HepG2 (cell line): Measurements from ENCODE around the gene PGM5. TPM values are rescaled to one million over a fixed set of nuclear protein-coding genes. Genes with fewer than 3 reads are reported as not detected.

Experiments
- ATAC-seq: fragments of 200-7000 bp; cut with Tn5 transposase; 3 replicates; pipeline ENCODE4 v1.9.1; 2020; ENCODE audit warnings: mild to moderate bottlenecking, moderate library complexity
- BruUV-seq: library from RNA; stranded (reverse); fragments of 400-500 nt; replicated peaks from 2 replicates; lab custom pipeline; 2021; lab: Mats Ljungman, UMichigan
- CTCF ChIA-PET: fragments of 300-600 bp; formaldehyde crosslinking; extraction: SDS; loops from one replicate; lab custom pipeline; 2021; ENCODE audit warnings: low total read pairs, inconsistent platforms, low intra/inter-chr PET ratio; lab: Yijun Ruan, JAX
- POLR2A ChIA-PET: fragments of 350-600 bp; sonication (Branson Sonifier 250); formaldehyde crosslinking; loops from one replicate; lab custom pipeline; 2020; ENCODE audit warnings: antibody characterized with exemption, inconsistent platforms; lab: Yijun Ruan, JAX
- DNase-seq: peaks from one replicate; pipeline ENCODE4 v3.0.0-alpha.2; 2015; ENCODE audit warnings: low spot score
- FAIRE-seq: peaks from 3 replicates; lab custom pipeline; 2011; peaks lifted over from hg19 to GRCh38; lab: Jason Lieb, UNC
- H2AFZ ChIP-seq: one replicate; pipeline ENCODE4 v1.6.1; 2011; ENCODE audit warnings: low read length, inconsistent platforms
- H3K27ac ChIP-seq: fragments of 300-600 bp; 3 replicates; pipeline ENCODE4 v1.8.0; 2011; ENCODE audit warnings: mixed run types, mild to moderate bottlenecking, mixed read lengths, low read length, inconsistent platforms; ENCODE audit not compliant: insufficient read depth; ENCODE audit errors: extremely low read length
- H3K27me3 ChIP-seq, 2 experiments: fragments of 200-600 bp in 1 of 2; 2 replicates in 1 of 2; 3 replicates in 1 of 2; pipeline versions ENCODE4 v1.6.0 to v1.8.0; 2011; ENCODE audit warnings: low read length in 2 of 2, mild to moderate bottlenecking in 2 of 2, moderate library complexity in 2 of 2, inconsistent platforms in 1 of 2; ENCODE audit not compliant: insufficient read depth in 2 of 2, control insufficient read depth in 1 of 2
- H3K36me3 ChIP-seq, 2 experiments: fragments of 200-600 bp in 1 of 2; replicated peaks in 1 of 2; 2 replicates in 1 of 2; 3 replicates in 1 of 2; pipeline versions ENCODE4 v1.5.1 to v1.8.0; 2011; ENCODE audit warnings: low read length in 2 of 2, inconsistent platforms in 1 of 2; ENCODE audit not compliant: insufficient read depth in 2 of 2, control insufficient read depth in 1 of 2
- H3K4me1 ChIP-seq: 2 replicates; pipeline ENCODE4 v1.5.1; 2012; ENCODE audit warnings: low read length, inconsistent platforms; ENCODE audit not compliant: insufficient read depth
- H3K4me2 ChIP-seq: 2 replicates; pipeline ENCODE4 v1.6.0; 2011; ENCODE audit warnings: low read depth, low read length, inconsistent platforms
- H3K4me3 ChIP-seq, 3 experiments: fragments of 200-600 bp in 1 of 3; sonication (generic), shearing (Covaris generic) in 1 of 3; replicated peaks in 1 of 3; 2 replicates each; pipeline ENCODE4 v1.5.1; 2011 to 2016; ENCODE audit warnings: low read length in 3 of 3, inconsistent platforms in 2 of 3, low read depth in 2 of 3, mild to moderate bottlenecking in 2 of 3, control low read depth in 1 of 3, mixed read lengths in 1 of 3; ENCODE audit not compliant: insufficient read depth in 1 of 3
- H3K79me2 ChIP-seq: one replicate; pipeline ENCODE4 v1.6.1; 2011; ENCODE audit warnings: low read length, inconsistent platforms; ENCODE audit not compliant: insufficient read depth
- H3K9ac ChIP-seq: 2 replicates; pipeline ENCODE4 v1.6.0; 2011; ENCODE audit warnings: mild to moderate bottlenecking, low read depth, low read length, inconsistent platforms; ENCODE audit not compliant: insufficient read depth
- H3K9me3 ChIP-seq: 2 replicates; pipeline ENCODE4 v1.5.1; 2012; ENCODE audit warnings: mild to moderate bottlenecking, low read length
- H4K20me1 ChIP-seq: 2 replicates; pipeline ENCODE4 v1.6.0; 2011; ENCODE audit warnings: inconsistent platforms, mild to moderate bottlenecking, low read length, moderate library complexity; ENCODE audit not compliant: insufficient read depth
- ARID3A ChIP-seq: IDR thresholded peaks from 2 replicates; pipeline ENCODE4 v1.6.1; 2012; ENCODE audit warnings: low read depth, low read length, improper control_type of control experiment
- ATF7 ChIP-seq, 2 experiments: fragments of 450-650 bp in 1 of 2; sonication (generic) in 1 of 2; formaldehyde crosslinking in 1 of 2; IDR thresholded peaks; 2 replicates each; pipeline versions ENCODE4 v1.4.0 to v1.6.1; 2016 to 2020; ENCODE audit warnings: antibody characterized with exemption in 1 of 2, mild to moderate bottlenecking in 1 of 2, missing genetic modification reagents in 1 of 2
- CCAR2 ChIP-seq: fragments of 200-400 bp; formaldehyde crosslinking; optimal IDR thresholded peaks from 2 replicates; pipeline ENCODE3; 2018; ENCODE audit warnings: low read depth, mild to moderate bottlenecking, low read length, moderate library complexity
- E2F2 ChIP-seq: sonication (generic); formaldehyde crosslinking; IDR thresholded peaks from 2 replicates; pipeline ENCODE4 v1.4.0; 2020; ENCODE audit warnings: missing genetic modification reagents, borderline replicate concordance
- FIP1L1 ChIP-seq: fragments of 200-400 bp; formaldehyde crosslinking; IDR thresholded peaks from 2 replicates; pipeline ENCODE4 v1.6.1; 2018; ENCODE audit warnings: low read depth, mild to moderate bottlenecking, low read length, moderate library complexity, borderline replicate concordance; ENCODE audit not compliant: insufficient read depth
- FOXJ3 ChIP-seq: sonication (generic); formaldehyde crosslinking; IDR thresholded peaks from 2 replicates; pipeline ENCODE4 v1.4.0; 2020; ENCODE audit warnings: missing genetic modification reagents, mild to moderate bottlenecking, borderline replicate concordance
- FOXO1 ChIP-seq: sonication (generic); formaldehyde crosslinking; IDR thresholded peaks from 2 replicates; pipeline ENCODE4 v1.4.0; 2020; ENCODE audit warnings: missing genetic modification reagents
- POLR2AphosphoS5 ChIP-seq: IDR thresholded peaks from 2 replicates; pipeline ENCODE4 v1.6.1; 2012; ENCODE audit warnings: low read depth, low read length
- PRPF4 ChIP-seq: fragments of 200-400 bp; formaldehyde crosslinking; IDR thresholded peaks from 2 replicates; pipeline ENCODE4 v1.6.1; 2016; ENCODE audit warnings: low read length, low read depth; ENCODE audit not compliant: poor library complexity, severe bottlenecking
- SAFB2 ChIP-seq: sonication (generic); formaldehyde crosslinking; IDR thresholded peaks from 2 replicates; pipeline ENCODE4 v1.5.1; 2020; ENCODE audit warnings: missing genetic modification reagents, low read depth, mild to moderate bottlenecking, borderline replicate concordance
- SMC3 ChIP-seq: IDR thresholded peaks from 2 replicates; pipeline ENCODE4 v1.6.1; 2011; ENCODE audit warnings: low read length, improper control_type of control experiment
- SRSF4 ChIP-seq: fragments of 200-400 bp; formaldehyde crosslinking; IDR thresholded peaks from one replicate; pipeline ENCODE4 v1.6.1; 2018; ENCODE audit warnings: mild to moderate bottlenecking, low read depth, low read length, moderate library complexity; ENCODE audit not compliant: poor library complexity, severe bottlenecking
- ZBTB39 ChIP-seq: sonication (generic); formaldehyde crosslinking; IDR thresholded peaks from 2 replicates; pipeline ENCODE4 v1.5.0; 2020; ENCODE audit warnings: missing genetic modification reagents
- ZC3H4 ChIP-seq: sonication (generic); formaldehyde crosslinking; IDR thresholded peaks from 2 replicates; pipeline ENCODE4 v1.4.0; 2020; ENCODE audit warnings: missing genetic modification reagents, borderline replicate concordance
- ZNF333 ChIP-seq: sonication (generic); formaldehyde crosslinking; IDR thresholded peaks from 2 replicates; pipeline ENCODE4 v1.4.0; 2020; ENCODE audit warnings: mild to moderate bottlenecking, missing genetic modification reagents, borderline replicate concordance
- ZNF777 ChIP-seq: sonication (generic); formaldehyde crosslinking; IDR thresholded peaks from 2 replicates; pipeline ENCODE4 v1.4.0; 2020; ENCODE audit warnings: missing genetic modification reagents
- ZZZ3 ChIP-seq: sonication (generic); formaldehyde crosslinking; IDR thresholded peaks from 2 replicates; pipeline ENCODE4 v1.4.0; 2020; ENCODE audit warnings: missing genetic modification reagents, mild to moderate bottlenecking, borderline replicate concordance
- WGBS: methylation state at CpG from one replicate; pipeline ENCODE4 v1.1.6; 2017; ENCODE audit warnings: low lambda C conversion rate; 5-methylcytosine and 5-hydroxymethylcytosine counted together
- in situ Hi-C: cut with HindIII; loops from 2 replicates; pipeline ENCODE4 v1.10.0; 2017; ENCODE audit warnings: low pct_unique_long_range_greater_than_20kb; ENCODE audit not compliant: extremely low pct_ligation_motif_present
- intact Hi-C: fragments of 100-400 bp; cut with micrococcal nuclease; formaldehyde crosslinking; loops from one replicate; pipeline ENCODE4 v1.10.0; 2022; ENCODE audit not compliant: unreplicated experiment
- polyA plus RNA-seq, 8 experiments: library from polyadenylated mRNA; depleted of rRNA in 3 of 8; stranded (reverse) in 7 of 8; unstranded in 1 of 8; fragments of >200 nt; fragmentation: Illumina TruSeq in 4 of 8; extraction: Trizol in 4 of 8; gene quantifications; 2 replicates each; pipeline versions ENCODE4 v1.2.1 to v1.2.3, GENCODE V29; 2011 to 2016; ENCODE audit warnings: low read depth in 4 of 8, missing spikeins in 1 of 8, mixed read lengths in 1 of 8; ENCODE audit not compliant: insufficient read depth in 1 of 8
- total RNA-seq, 5 experiments: library from RNA; depleted of rRNA; stranded (reverse); fragments of >200 nt; fragmentation: Illumina TruSeq; extraction: Trizol; gene quantifications; 2 replicates each; pipeline ENCODE4 v1.2.3, GENCODE V29; 2016; ENCODE audit warnings: low read depth in 1 of 5

PGM5 gene
- total and polyA plus RNA-seq, 2 of the 13 experiments (the other 11 are each of a cell fraction or from before 2014, with no cell fraction given), result not detected

- H2AFZ ChIP-seq, result no peak overlapping the region
- no peak overlapping the region for H3K4me3 ChIP-seq
- no peak overlapping the region for H3K27ac ChIP-seq
- no peaks in the 10 kb centered on the region for H3K9me3 ChIP-seq
- in situ Hi-C loops, result no loop called here
- H3K36me3 ChIP-seq, result no peaks in the 10 kb centered on the region
- 0 out of 2 replicates have a peak, but pooled peaks cover 5% of the 10 kb centered on the region for H3K4me1 ChIP-seq
- intact Hi-C loops, result loop anchor here (10.0 kb wide), 1 partner anchor 215 kb away; no protein-coding TSS in a partner anchor
- no TSS peak for BruUV-seq
- H3K4me2 ChIP-seq, result no peak overlapping the region
- ChIA-PET CTCF (no interaction called here), POLR2A (no interaction called here)
- DNase-seq (peak; percentile 29), FAIRE-seq (no peak), ATAC-seq (peak; percentile 72)
- 58% methylated on average over 9 of the region's 14 CpGs for WGBS
- H3K9ac ChIP-seq, result no peak overlapping the region
- H3K79me2 ChIP-seq, result no peaks in the 10 kb centered on the region
- no peaks in the 10 kb centered on the region for H3K27me3 ChIP-seq
- H4K20me1 ChIP-seq, result no peaks in the 10 kb centered on the region
- TF ChIP-seq ZNF333 (CRISPR knock-in tag) (no peak), ARID3A (no peak), SAFB2 (no peak), ZNF777 (no peak), ATF7 (IDR thresholded peaks at IDR 0.05) (no peak), ATF7 (CRISPR knock-in tag; IDR thresholded peaks at IDR 0.05) (no peak), PRPF4 (no peak), E2F2 (CRISPR knock-in tag) (no peak), FIP1L1 (no peak), ZZZ3 (CRISPR knock-in tag) (no peak), ZBTB39 (CRISPR knock-in tag) (no peak), CCAR2 (no peak), SRSF4 (no peak), SMC3 (peak; percentile 53), FOXO1 (CRISPR knock-in tag) (no peak), ZC3H4 (CRISPR knock-in tag) (no peak), POLR2AphosphoS5 (no peak), FOXJ3 (CRISPR knock-in tag) (no peak)
These were observed 203.8 kb downstream of the PGM5 start for GRCh38 chr9:68560071-68560844.
